Measurements from ENCODE around the gene SFMBT1. TPM values are rescaled to one million over a fixed set of nuclear protein-coding genes. Genes with fewer than 3 reads are reported as not detected.

The SFMBT1 gene
- polyA plus RNA-seq, 1 of the 3 experiments (the other 2 are of a cell fraction), result 0.72 TPM

GRCh38 chr3:53040351-53040820 is 5.5 kb downstream of the SFMBT1 start:
- Histone ChIP-seq H4K20me1 (ENCODE audit: insufficient read depth) (no peaks in the 10 kb centered on the region), H3K4me2 (no peak overlapping the region), H3K4me1 (ENCODE audit: control insufficient read depth in 1 of 2, insufficient read depth in 2 of 2, low read depth in 1 of 2, low read length in 1 of 2) (peaks cover 0 to 6% of the 10 kb centered on the region in 2 experiments; a peak in 2 of 4 replicates), H3K9me2 (no peaks in the 10 kb centered on the region), H3K4me3 (ENCODE audit: low read depth in 2 of 2, low read length in 1 of 2) (no peak overlapping the region), H3K79me2 (ENCODE audit: insufficient read depth) (no peaks in the 10 kb centered on the region; the same call in 1 of the 2 replicates), H3K36me3 (replicated peaks in 1 of 2; ENCODE audit: control insufficient read depth in 1 of 2, insufficient read depth in 2 of 2, low read length in 1 of 2) (no peaks in the 10 kb centered on the region), H3F3A (replicated peaks; ENCODE audit: insufficient read depth) (no peaks in the 10 kb centered on the region), H3K9me3 (no peaks in the 10 kb centered on the region), H3K9ac (no peak overlapping the region), H3K27ac (ENCODE audit: low read depth in 2 of 2, low read length in 1 of 2) (no peak overlapping the region), H3K27me3 (ENCODE audit: insufficient read depth) (no peaks in the 10 kb centered on the region; the same call in 1 of the 2 replicates), H2AFZ (ENCODE audit: low read depth) (no peak overlapping the region)
- DNase-seq, result no peak
- POLR2A ChIA-PET, result no interaction called here
- TF ChIP-seq RXRA (IDR thresholded peaks at IDR 0.05; ENCODE audit: borderline replicate concordance, low read depth) (no peak), GATA2 (CRISPR knock-in tag; IDR thresholded peaks at IDR 0.05) (no peak), IRF3 (IDR thresholded peaks at IDR 0.05; ENCODE audit: low read depth, low read length) (no peak), POLR2AphosphoS5 (IDR thresholded peaks at IDR 0.05; ENCODE audit: low read depth, low read length) (no peak), USF1 (IDR thresholded peaks at IDR 0.05; ENCODE audit: borderline replicate concordance, low read depth) (no peak), ELF1 (IDR thresholded peaks at IDR 0.05) (no peak), TEAD4 (IDR thresholded peaks at IDR 0.05; ENCODE audit: borderline replicate concordance, insufficient read depth) (no peak), RAD21 (IDR thresholded peaks at IDR 0.05; ENCODE audit: low read length) (no peak), JUND (IDR thresholded peaks at IDR 0.05) (no peak), TCF12 (IDR thresholded peaks at IDR 0.05) (no peak), FOSL2 (IDR thresholded peaks at IDR 0.05; ENCODE audit: borderline replicate concordance, low read depth) (no peak), YY1 (IDR thresholded peaks at IDR 0.05; ENCODE audit: low read depth) (no peak), CHD2 (IDR thresholded peaks at IDR 0.05; ENCODE audit: low read length, partially characterized antibody) (no peak), MXI1 (IDR thresholded peaks at IDR 0.05; ENCODE audit: low read depth, low read length) (no peak), GABPA (IDR thresholded peaks at IDR 0.05; ENCODE audit: low read depth) (no peak), REST (IDR thresholded peaks at IDR 0.05; ENCODE audit: low read depth, low read length) (no peak)
- TF ChIP-seq, protein P1, sequence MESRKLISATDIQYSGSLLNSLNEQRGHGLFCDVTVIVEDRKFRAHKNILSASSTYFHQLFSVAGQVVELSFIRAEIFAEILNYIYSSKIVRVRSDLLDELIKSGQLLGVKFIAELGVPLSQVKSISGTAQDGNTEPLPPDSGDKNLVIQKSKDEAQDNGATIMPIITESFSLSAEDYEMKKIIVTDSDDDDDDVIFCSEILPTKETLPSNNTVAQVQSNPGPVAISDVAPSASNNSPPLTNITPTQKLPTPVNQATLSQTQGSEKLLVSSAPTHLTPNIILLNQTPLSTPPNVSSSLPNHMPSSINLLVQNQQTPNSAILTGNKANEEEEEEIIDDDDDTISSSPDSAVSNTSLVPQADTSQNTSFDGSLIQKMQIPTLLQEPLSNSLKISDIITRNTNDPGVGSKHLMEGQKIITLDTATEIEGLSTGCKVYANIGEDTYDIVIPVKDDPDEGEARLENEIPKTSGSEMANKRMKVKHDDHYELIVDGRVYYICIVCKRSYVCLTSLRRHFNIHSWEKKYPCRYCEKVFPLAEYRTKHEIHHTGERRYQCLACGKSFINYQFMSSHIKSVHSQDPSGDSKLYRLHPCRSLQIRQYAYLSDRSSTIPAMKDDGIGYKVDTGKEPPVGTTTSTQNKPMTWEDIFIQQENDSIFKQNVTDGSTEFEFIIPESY (IDR thresholded peaks at IDR 0.05; ENCODE audit: borderline replicate concordance, low read depth), result no peak
- TF ChIP-seq, protein P2, sequence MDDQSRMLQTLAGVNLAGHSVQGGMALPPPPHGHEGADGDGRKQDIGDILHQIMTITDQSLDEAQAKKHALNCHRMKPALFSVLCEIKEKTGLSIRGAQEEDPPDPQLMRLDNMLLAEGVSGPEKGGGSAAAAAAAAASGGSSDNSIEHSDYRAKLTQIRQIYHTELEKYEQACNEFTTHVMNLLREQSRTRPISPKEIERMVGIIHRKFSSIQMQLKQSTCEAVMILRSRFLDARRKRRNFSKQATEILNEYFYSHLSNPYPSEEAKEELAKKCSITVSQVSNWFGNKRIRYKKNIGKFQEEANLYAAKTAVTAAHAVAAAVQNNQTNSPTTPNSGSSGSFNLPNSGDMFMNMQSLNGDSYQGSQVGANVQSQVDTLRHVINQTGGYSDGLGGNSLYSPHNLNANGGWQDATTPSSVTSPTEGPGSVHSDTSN (IDR thresholded peaks at IDR 0.05), result no peak
- CTCF ChIA-PET, result no interaction called here
